Activated T-helper 17 cell treated with anti-CD3 and anti-CD28 coated beads, Interleukin-2, amount 50 U/mL, for 72 hours (primary cell): ENCODE results near the gene RNF141. TPM values are rescaled to one million over a fixed set of nuclear protein-coding genes. Genes with fewer than 3 reads are reported as not detected.

Source experiments
- ATAC-seq: fragments of 150-1000 bp; cut with Tn5 transposase; replicated peaks from 2 replicates; pipeline ENCODE4 v1.10.0; 2021; ENCODE audit warnings: mild to moderate bottlenecking, moderate library complexity
- H3K27ac Mint-ChIP-seq: one replicate; pipeline ENCODE4 v1.8.0; 2022; ENCODE audit warnings: mixed read lengths
- H3K27me3 Mint-ChIP-seq: one replicate; pipeline ENCODE4 v1.8.0; 2022; ENCODE audit warnings: mixed read lengths
- H3K36me3 Mint-ChIP-seq: one replicate; pipeline ENCODE4 v1.8.0; 2022; ENCODE audit warnings: low read depth, mild to moderate bottlenecking, mixed read lengths
- H3K4me1 Mint-ChIP-seq: one replicate; pipeline ENCODE4 v1.8.0; 2022; ENCODE audit warnings: mixed read lengths
- H3K4me3 Mint-ChIP-seq: one replicate; pipeline ENCODE4 v1.8.0; 2022; ENCODE audit warnings: mild to moderate bottlenecking, mixed read lengths
- H3K9me3 Mint-ChIP-seq: one replicate; pipeline ENCODE4 v1.8.0; 2022; ENCODE audit warnings: mixed read lengths
- total RNA-seq, 2 donors: library from RNA; stranded (reverse); gene quantifications; one replicate each; pipeline ENCODE4 v1.2.3, GENCODE V29; 2022

Gene RNF141
- total RNA-seq, 2 donors from 2014 or later, result 7.8 to 8.5 TPM

DNA sequence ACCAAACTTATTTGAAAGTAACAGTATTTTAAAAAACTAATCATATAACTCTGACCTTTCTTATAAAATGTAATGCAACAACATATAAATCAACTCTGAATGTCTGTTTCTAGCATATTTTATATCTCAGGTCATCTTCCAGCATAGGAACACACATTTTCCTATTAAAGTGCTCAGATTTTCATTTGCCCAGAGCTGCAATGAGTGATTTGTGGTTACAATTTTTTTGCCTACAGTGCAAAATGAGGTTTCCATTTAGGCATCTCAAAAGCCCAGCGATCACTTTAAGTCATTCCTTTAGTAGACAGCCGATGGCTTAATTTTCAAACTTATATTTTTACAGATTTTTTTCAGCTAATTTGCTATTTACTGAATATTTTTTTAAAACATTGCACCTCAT lies 26.5 kb upstream of the RNF141 start:
- no peaks in the 10 kb centered on the region for H3K36me3 Mint-ChIP-seq
- ATAC-seq, result no peak
- H3K27ac Mint-ChIP-seq, result no peak overlapping the region
- H3K4me3 Mint-ChIP-seq, result no peak overlapping the region
- H3K4me1 Mint-ChIP-seq, result no peaks in the 10 kb centered on the region
- H3K9me3 Mint-ChIP-seq, result no peaks in the 10 kb centered on the region
- peaks cover 9% of the 10 kb centered on the region for H3K27me3 Mint-ChIP-seq

GRCh38 chr11:10566257-10566957 lies 25.4 kb upstream of the RNF141 start:
- no peaks in the 10 kb centered on the region for H3K36me3 Mint-ChIP-seq
- H3K27ac Mint-ChIP-seq, result no peak overlapping the region
- ATAC-seq, result no peak
- H3K27me3 Mint-ChIP-seq, result peaks cover 6% of the 10 kb centered on the region
- H3K4me1 Mint-ChIP-seq, result no peaks in the 10 kb centered on the region
- no peaks in the 10 kb centered on the region for H3K9me3 Mint-ChIP-seq
- H3K4me3 Mint-ChIP-seq, result no peak overlapping the region

DNA sequence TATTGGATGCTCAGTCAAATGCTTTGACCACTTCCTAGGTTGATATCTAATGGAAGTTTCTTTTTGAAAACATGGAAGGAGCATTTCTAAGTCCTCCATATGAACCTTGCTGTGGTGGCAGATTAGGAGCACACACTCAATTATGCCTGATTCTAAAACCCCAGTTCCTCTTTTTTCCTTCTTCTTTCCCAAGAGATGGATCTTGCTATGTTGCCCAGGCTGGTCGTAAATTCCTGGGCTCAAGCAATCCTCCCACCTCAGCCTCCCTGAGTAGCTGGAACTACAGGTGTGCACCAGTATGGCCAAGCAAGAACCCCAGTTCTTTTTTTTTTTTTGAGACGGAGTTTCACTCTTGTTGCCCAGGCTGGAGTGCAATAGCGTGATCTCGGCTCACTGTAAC lies 24.5 kb upstream of the RNF141 start:
- no peaks in the 10 kb centered on the region for H3K4me1 Mint-ChIP-seq
- no peaks in the 10 kb centered on the region for H3K36me3 Mint-ChIP-seq
- no peak overlapping the region for H3K4me3 Mint-ChIP-seq
- ATAC-seq, result no peak
- peaks cover 5% of the 10 kb centered on the region for H3K27me3 Mint-ChIP-seq
- H3K27ac Mint-ChIP-seq, result no peak overlapping the region
- no peaks in the 10 kb centered on the region for H3K9me3 Mint-ChIP-seq

DNA sequence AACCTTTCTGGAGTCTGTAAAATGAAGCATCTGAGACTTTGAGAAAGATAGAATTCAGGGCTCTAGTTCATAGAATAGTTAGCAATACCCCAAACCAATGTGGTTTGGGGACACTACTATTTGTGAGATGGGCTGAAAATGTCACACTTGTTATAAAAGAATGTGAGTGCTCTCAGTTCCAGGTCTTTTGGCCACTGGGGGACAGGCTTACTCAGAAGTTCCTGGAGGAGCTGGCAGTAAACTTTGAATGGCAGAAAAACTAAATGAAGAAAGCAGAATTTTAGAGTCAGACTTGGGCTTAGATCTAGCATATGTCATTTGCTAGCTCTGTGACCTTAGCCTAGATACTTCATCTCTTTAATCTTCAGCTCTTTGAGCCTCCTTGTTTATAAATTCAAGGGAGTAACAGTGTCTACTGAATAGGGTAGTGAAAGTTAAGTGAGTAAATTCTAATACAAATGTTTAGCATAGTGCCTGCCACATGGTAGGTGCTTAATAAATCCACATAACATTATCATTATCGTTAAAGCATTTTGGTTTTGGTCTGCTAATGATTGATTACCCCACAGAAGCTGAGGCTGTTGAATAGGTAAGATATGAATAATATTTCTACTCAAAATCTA lies 23.8 kb upstream of the RNF141 start:
- H3K4me3 Mint-ChIP-seq, result no peak overlapping the region
- no peaks in the 10 kb centered on the region for H3K36me3 Mint-ChIP-seq
- H3K9me3 Mint-ChIP-seq, result no peaks in the 10 kb centered on the region
- H3K27ac Mint-ChIP-seq, result no peak overlapping the region
- no peak for ATAC-seq
- peaks cover 5% of the 10 kb centered on the region for H3K27me3 Mint-ChIP-seq
- H3K4me1 Mint-ChIP-seq, result no peaks in the 10 kb centered on the region

GRCh38 chr11:10564030-10564429 lies 23.0 kb upstream of the RNF141 start:
- Mint-ChIP-seq H3K4me1 (no peaks in the 10 kb centered on the region), H3K4me3 (no peak overlapping the region)

DNA sequence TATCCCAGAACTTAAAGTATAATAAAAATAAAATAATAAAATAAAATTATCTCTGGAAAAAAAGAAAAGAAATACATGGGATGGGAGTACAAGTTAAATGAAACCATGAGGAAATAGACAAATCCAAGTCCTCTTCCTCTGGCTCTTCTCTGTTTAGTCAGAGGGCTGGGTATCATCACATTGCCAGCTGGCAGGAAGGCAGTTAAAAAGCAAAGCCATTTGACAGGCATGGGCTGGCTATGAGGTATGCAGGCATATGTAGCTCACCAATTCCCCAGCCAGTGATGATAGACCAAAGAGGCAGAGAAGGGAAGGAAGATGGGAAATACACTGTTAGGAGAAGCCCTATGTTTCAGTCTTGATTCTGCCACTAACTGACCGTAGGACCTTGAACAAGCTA lies 21.0 kb upstream of the RNF141 start:
- no peaks in the 10 kb centered on the region for H3K4me1 Mint-ChIP-seq
- no peak overlapping the region for H3K4me3 Mint-ChIP-seq
- no peak overlapping the region for H3K27ac Mint-ChIP-seq
- no peaks in the 10 kb centered on the region for H3K9me3 Mint-ChIP-seq
- no peaks in the 10 kb centered on the region for H3K36me3 Mint-ChIP-seq
- H3K27me3 Mint-ChIP-seq, result peaks cover 8% of the 10 kb centered on the region
- ATAC-seq, result no peak

More at GRCh38 chr11:10564030-10564429, 23.0 kb upstream of the RNF141 start:
- H3K27me3 Mint-ChIP-seq, result peaks cover 7% of the 10 kb centered on the region
- no peaks in the 10 kb centered on the region for H3K9me3 Mint-ChIP-seq
- no peaks in the 10 kb centered on the region for H3K36me3 Mint-ChIP-seq
- H3K27ac Mint-ChIP-seq, result no peak overlapping the region
- ATAC-seq, result no peak

DNA sequence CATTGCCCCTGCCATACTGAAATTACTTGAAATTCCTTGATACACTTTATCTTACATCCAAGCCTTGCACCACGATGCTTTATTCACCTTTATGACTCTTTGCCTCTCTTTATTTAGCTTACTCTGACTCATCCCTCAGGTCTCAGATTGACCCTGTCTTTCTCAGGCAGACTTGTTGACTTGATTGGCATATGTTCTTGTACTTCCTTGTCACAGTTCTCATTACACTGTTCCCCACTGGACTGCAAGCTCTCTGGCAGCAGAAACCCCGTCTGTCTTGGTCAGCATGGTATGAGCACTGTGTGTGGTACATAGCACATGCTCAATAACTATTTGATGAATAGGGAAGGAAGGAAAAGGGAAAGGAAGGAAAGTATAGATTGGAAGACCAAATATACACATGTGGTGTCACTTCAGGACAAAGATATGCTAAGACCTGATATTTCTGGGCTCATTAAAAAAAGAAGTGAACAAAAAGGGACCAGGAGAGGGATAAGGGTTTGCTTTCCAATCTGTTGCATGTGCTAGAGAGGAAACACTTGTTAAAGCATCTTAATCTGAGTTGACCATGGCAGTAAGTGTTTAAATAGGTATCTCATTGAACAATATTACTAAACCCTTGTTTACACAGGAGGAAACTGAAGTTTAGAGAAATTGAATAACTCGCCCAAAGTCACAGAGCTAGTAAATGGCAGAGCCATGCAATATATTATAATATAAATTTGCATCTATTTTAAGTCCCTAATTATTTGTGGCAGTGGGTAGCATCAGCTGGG lies 20.2 kb upstream of the RNF141 start:
- no peaks in the 10 kb centered on the region for H3K4me1 Mint-ChIP-seq
- H3K9me3 Mint-ChIP-seq, result no peaks in the 10 kb centered on the region
- ATAC-seq, result peak; percentile 28
- no peaks in the 10 kb centered on the region for H3K36me3 Mint-ChIP-seq
- no peak overlapping the region for H3K27ac Mint-ChIP-seq
- no peak overlapping the region for H3K4me3 Mint-ChIP-seq
- peaks cover 8% of the 10 kb centered on the region for H3K27me3 Mint-ChIP-seq

DNA sequence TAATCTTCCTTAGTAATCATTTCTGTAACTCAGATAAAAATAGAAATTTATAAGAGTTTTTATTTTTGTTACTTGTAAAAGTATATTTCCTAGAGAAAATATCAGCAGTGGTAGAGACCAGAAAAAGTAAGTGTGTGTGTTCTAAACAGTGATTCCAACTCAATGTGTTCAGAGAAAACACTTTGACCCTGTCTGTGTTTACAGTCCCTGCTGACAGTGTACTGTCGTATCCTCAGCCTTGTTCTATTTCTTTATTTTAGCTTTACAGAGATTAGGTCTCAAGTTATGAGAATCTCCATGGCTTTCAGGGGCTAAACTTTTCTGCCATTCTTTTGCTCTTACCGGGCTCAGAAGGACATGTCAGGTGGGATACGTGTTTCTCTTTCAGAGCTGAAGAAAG lies 17.3 kb upstream of the RNF141 start:
- Mint-ChIP-seq H3K9me3 (no peaks in the 10 kb centered on the region), H3K4me3 (no peak overlapping the region)
- ATAC-seq, result no peak

DNA sequence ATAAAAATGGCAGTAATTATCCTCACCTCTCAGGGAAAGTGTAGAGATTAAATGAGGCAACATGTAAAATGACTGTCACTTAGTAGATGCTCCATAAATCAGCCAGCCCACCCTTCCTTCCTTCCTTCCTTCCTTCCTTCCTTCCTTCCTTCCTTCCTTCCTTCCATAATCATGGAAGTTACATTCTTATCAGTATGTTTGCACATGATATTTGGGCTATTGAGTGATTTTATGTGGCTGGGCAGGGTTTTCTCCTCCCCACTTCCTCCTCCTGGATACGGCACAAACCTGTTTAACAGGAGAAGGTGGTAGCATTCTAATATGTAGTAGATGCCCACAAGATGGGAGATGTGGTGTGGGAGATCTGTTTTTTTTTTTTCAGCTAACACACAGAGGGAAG lies 15.6 kb upstream of the RNF141 start:
- peaks cover 9% of the 10 kb centered on the region for H3K27me3 Mint-ChIP-seq
- no peak overlapping the region for H3K4me3 Mint-ChIP-seq
- H3K36me3 Mint-ChIP-seq, result no peaks in the 10 kb centered on the region
- H3K27ac Mint-ChIP-seq, result no peak overlapping the region
- H3K4me1 Mint-ChIP-seq, result no peaks in the 10 kb centered on the region
- peaks cover under 1% of the 10 kb centered on the region for H3K9me3 Mint-ChIP-seq
- ATAC-seq, result no peak

More for the DNA sequence above, 17.3 kb upstream of the RNF141 start:
- Mint-ChIP-seq H3K27me3 (peaks cover 8% of the 10 kb centered on the region), H3K36me3 (no peaks in the 10 kb centered on the region), H3K27ac (no peak overlapping the region), H3K4me1 (no peaks in the 10 kb centered on the region)

- no peak overlapping the region for H3K4me3 Mint-ChIP-seq
- peaks cover 17% of the 10 kb centered on the region for H3K27me3 Mint-ChIP-seq
- ATAC-seq, result no peak
- no peak overlapping the region for H3K27ac Mint-ChIP-seq
- H3K36me3 Mint-ChIP-seq, result no peaks in the 10 kb centered on the region
- peaks cover 3% of the 10 kb centered on the region for H3K9me3 Mint-ChIP-seq
- H3K4me1 Mint-ChIP-seq, result no peaks in the 10 kb centered on the region
These were observed 10.9 kb upstream of the RNF141 start for GRCh38 chr11:10551845-10552352.

DNA sequence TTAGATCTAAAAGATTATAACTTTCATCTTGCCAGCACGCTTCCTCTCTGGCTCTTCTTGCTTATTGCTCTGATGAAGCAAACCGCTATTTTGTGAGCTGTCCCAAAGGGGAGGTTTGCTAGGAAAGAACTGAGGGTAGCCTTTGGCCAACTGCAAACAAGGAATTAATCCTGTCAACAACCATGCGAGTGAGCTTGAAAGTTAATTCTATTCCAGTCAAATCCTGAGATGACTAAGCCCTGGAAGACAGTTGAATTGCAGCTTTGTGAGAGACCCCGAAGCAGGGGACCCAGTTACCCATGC lies 10.3 kb upstream of the RNF141 start:
- Mint-ChIP-seq H3K9me3 (peaks cover 3% of the 10 kb centered on the region), H3K27me3 (peaks cover 13% of the 10 kb centered on the region), H3K4me1 (no peaks in the 10 kb centered on the region), H3K36me3 (no peaks in the 10 kb centered on the region), H3K27ac (no peak overlapping the region), H3K4me3 (no peak overlapping the region)
- no peak for ATAC-seq

DNA sequence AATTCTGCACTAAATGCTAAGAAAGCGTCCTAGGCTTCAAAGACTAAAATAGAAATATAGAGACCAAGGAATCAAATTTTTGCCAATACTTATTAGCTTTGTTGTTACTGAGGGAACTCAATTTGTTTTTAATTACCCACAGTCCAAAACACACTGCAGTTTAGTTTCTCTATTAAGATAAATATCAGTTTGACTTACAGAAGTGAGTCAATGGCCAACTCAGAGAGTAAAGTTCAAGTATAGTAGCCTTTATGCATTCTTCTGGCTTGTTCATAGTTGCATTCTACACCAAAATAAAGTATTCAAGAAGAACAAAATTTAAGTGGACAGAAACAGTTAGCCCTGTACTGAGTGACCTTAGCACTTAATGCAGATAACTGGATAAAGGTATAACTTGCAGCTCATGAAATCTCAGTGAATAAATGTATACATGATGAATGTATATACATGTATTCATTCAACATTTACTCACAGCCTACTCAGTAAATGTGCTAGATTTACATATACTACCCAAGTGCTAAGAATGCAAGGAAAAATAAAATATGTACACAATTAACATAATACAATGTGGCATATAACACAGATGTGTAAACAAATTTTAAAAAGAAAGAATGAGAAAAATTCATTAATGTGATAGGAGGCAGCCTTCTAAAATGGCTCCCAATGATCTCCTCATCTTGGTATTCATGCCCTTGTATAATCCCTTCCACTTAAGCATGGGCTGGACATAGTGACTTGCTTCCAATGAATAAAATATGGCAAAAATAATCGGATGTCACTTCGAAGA lies 9.7 kb upstream of the RNF141 start:
- H3K4me1 Mint-ChIP-seq, result no peaks in the 10 kb centered on the region
- no peak for ATAC-seq
- H3K27ac Mint-ChIP-seq, result no peak overlapping the region
- H3K27me3 Mint-ChIP-seq, result peaks cover 13% of the 10 kb centered on the region
- H3K36me3 Mint-ChIP-seq, result no peaks in the 10 kb centered on the region
- peaks cover 3% of the 10 kb centered on the region for H3K9me3 Mint-ChIP-seq
- H3K4me3 Mint-ChIP-seq, result no peak overlapping the region

GRCh38 chr11:10544491-10545465 lies 3.8 kb upstream of the RNF141 start:
- Mint-ChIP-seq H3K27ac (no peak overlapping the region), H3K9me3 (no peaks in the 10 kb centered on the region), H3K4me3 (no peak overlapping the region), H3K4me1 (peaks cover 4% of the 10 kb centered on the region), H3K27me3 (peaks cover 7% of the 10 kb centered on the region), H3K36me3 (no peaks in the 10 kb centered on the region)
- ATAC-seq, result no peak
